ENCODE measurements around the gene CACNB1. TPM values are rescaled to one million over a fixed set of nuclear protein-coding genes. Genes with fewer than 3 reads are reported as not detected.
A peak's percentile ranks its signal among the peaks of the same experiment; 100 is the strongest.

Gene CACNB1
- total and polyA plus RNA-seq, 2 of the 4 experiments (the other 2 are of a cell fraction) = 2.5 to 8.6 TPM

GRCh38 chr17:39244600-39245570, 47.4 kb upstream of the CACNB1 start:
- H3K4me2 ChIP-seq (ENCODE audit: low read depth, low read length) = no peak overlapping the region
- H3K79me1 ChIP-seq (ENCODE audit: low read depth in 1 of 2, low read length in 2 of 2) = no peaks in the 10 kb centered on the region
- no peak overlapping the region for H2AK5ac ChIP-seq (ENCODE audit: low read depth, low read length)
- no peak overlapping the region for H3K9ac ChIP-seq (ENCODE audit: low read depth, low read length)
- H2BK5ac ChIP-seq (ENCODE audit: low read depth, low read length, poor library complexity, severe bottlenecking) = no peak overlapping the region
- H4K5ac ChIP-seq (ENCODE audit: low read depth, low read length) = no peak overlapping the region
- no peak overlapping the region for H3K27ac ChIP-seq (ENCODE audit: insufficient read depth, low read length)
- no peaks in the 10 kb centered on the region for H3K4me1 ChIP-seq (ENCODE audit: control insufficient read depth, insufficient read depth, low read length)
- ATAC-seq (ENCODE audit: low read depth) (peak; percentile 96), DNase-seq (peak; percentile 76)
- H3K18ac ChIP-seq (ENCODE audit: low read depth, low read length) = no peak overlapping the region
- H4K8ac ChIP-seq (ENCODE audit: low read depth in 2 of 2, low read length in 2 of 2) = no peak overlapping the region
- intact Hi-C loops (cut with micrococcal nuclease) (loop anchor here (1.0 to 5.0 kb wide), 4 partner anchors 38 to 448 kb away; partner anchors contain the start of gene PIP4K2B), dilution Hi-C loops (cut with HindIII; ENCODE audit: low sequenced_read_pairs, unreplicated experiment) (no loop called here), in situ Hi-C loops (cut with MboI; ENCODE audit: low sequenced_read_pairs) (loop anchor here (10.0 kb wide), 1 partner anchor 260 kb away; no protein-coding TSS in a partner anchor)
- no peaks in the 10 kb centered on the region for H3K36me3 ChIP-seq (ENCODE audit: control insufficient read depth, insufficient read depth, low read length)
- no peak overlapping the region for H3K14ac ChIP-seq (replicated peaks; ENCODE audit: low read depth, low read length)
- no peak overlapping the region for H2BK120ac ChIP-seq (ENCODE audit: low read depth, low read length)
- H4K20me1 ChIP-seq (ENCODE audit: insufficient read depth, low read length) = no peaks in the 10 kb centered on the region
- TF ChIP-seq RFX5 (IDR thresholded peaks at IDR 0.05; ENCODE audit: low read depth, low read length) (no peak), SMC3 (IDR thresholded peaks at IDR 0.05; ENCODE audit: low read depth, low read length) (peak; percentile 81), USF2 (IDR thresholded peaks at IDR 0.05; ENCODE audit: low read depth, low read length) (no peak), CTCF (conservative IDR thresholded peaks at IDR 0.05; ENCODE audit: low read depth, low read length) (peak; percentile 91), CHD1 (IDR thresholded peaks at IDR 0.05; ENCODE audit: low read depth, low read length) (no peak), RCOR1 (IDR thresholded peaks at IDR 0.05; ENCODE audit: insufficient replicate concordance, low read length) (no peak), RAD21 (IDR thresholded peaks at IDR 0.05; ENCODE audit: low read length) (peak; percentile 87)
- no peak overlapping the region for H3K56ac ChIP-seq (ENCODE audit: extremely low read depth, insufficient read depth, low read length)
- WGBS, 2 experiments (ENCODE audit: extremely low coverage in 2 of 2, insufficient read length in 1 of 2) = 83% methylated on average over 2 of the region's 6 CpGs; no CpG with 5 or more reads in 1 of the 2 experiments
- peak overlapping the region; percentile 33 for H2AK9ac ChIP-seq (replicated peaks; ENCODE audit: low read depth, low read length, poor library complexity)
- no TSS peak for BruUV-seq (replicated peaks)
- ChIA-PET POLR2A (ENCODE audit: unreplicated experiment) (no interaction called here), CTCF (interaction anchor here (0.7 to 1.8 kb wide), 13 partner anchors 9 to 263 kb away, joined by 3 to 10 read pairs (median 4); no protein-coding TSS in a partner anchor)
- H2BK15ac ChIP-seq (ENCODE audit: low read depth, low read length) = no peak overlapping the region
- H3K4me3 ChIP-seq (ENCODE audit: insufficient read depth, low read depth, low read length) = no peak overlapping the region
- no peak overlapping the region for H3K23ac ChIP-seq (ENCODE audit: low read depth, low read length)
- no peak overlapping the region for H4K91ac ChIP-seq (ENCODE audit: insufficient read depth, low read depth, low read length)
- peak overlapping the region; percentile 73 for H2AFZ ChIP-seq (replicated peaks; ENCODE audit: low read length, poor library complexity)
- H3K27me3 ChIP-seq (ENCODE audit: control insufficient read depth, insufficient read depth, low read length) = no peaks in the 10 kb centered on the region
- no peak overlapping the region for H3K4ac ChIP-seq (ENCODE audit: low read depth, low read length)
- no peaks in the 10 kb centered on the region for H3K9me3 ChIP-seq (ENCODE audit: control insufficient read depth, insufficient read depth, low read length)
- no peaks in the 10 kb centered on the region for H3K9me1 ChIP-seq (ENCODE audit: insufficient read depth, low read length)
- no peak overlapping the region for H2BK20ac ChIP-seq (ENCODE audit: low read depth, low read length)

Data from IMR-90 (cell line).